NT2/D1 (cell line): ENCODE measurements around the gene LCP2.

Experiments used
- DNase-seq: peaks from one replicate; pipeline ENCODE4 v3.0.0-alpha.2; 2011; ENCODE audit warnings: low read depth, low spot score
- H3K27me3 ChIP-seq: 2 replicates; pipeline ENCODE4 v1.6.0; 2011; ENCODE audit warnings: mild to moderate bottlenecking; ENCODE audit not compliant: insufficient read length, insufficient read depth
- H3K36me3 ChIP-seq: 2 replicates; pipeline ENCODE4 v1.6.1; 2011; ENCODE audit warnings: mild to moderate bottlenecking, low read length, mixed read lengths; ENCODE audit not compliant: insufficient read depth, insufficient read length
- H3K4me1 ChIP-seq: 2 replicates; pipeline ENCODE4 v1.5.1; 2011; ENCODE audit not compliant: insufficient read depth, insufficient read length
- H3K4me3 ChIP-seq: 2 replicates; pipeline ENCODE4 v1.5.1; 2011; ENCODE audit warnings: low read depth; ENCODE audit not compliant: insufficient read length
- H3K9ac ChIP-seq: 2 replicates; pipeline ENCODE4 v1.6.0; 2011; ENCODE audit warnings: low read depth; ENCODE audit not compliant: insufficient read length
- H3K9me3 ChIP-seq: 2 replicates; pipeline ENCODE4 v1.5.1; 2011; ENCODE audit warnings: mild to moderate bottlenecking, low read length; ENCODE audit not compliant: insufficient read depth
- SUZ12 ChIP-seq: IDR thresholded peaks from 2 replicates; pipeline ENCODE4 v1.6.1; 2011; ENCODE audit not compliant: insufficient read length, insufficient read depth; ENCODE audit errors: extremely low read depth
- YY1 ChIP-seq: IDR thresholded peaks from 2 replicates; pipeline ENCODE4 v1.6.1; 2011; ENCODE audit not compliant: insufficient read length, insufficient read depth
- ZNF274 ChIP-seq: IDR thresholded peaks from 2 replicates; pipeline ENCODE4 v1.6.1; 2011; ENCODE audit warnings: mild to moderate bottlenecking, low read depth, low read length

LCP2 gene

DNA sequence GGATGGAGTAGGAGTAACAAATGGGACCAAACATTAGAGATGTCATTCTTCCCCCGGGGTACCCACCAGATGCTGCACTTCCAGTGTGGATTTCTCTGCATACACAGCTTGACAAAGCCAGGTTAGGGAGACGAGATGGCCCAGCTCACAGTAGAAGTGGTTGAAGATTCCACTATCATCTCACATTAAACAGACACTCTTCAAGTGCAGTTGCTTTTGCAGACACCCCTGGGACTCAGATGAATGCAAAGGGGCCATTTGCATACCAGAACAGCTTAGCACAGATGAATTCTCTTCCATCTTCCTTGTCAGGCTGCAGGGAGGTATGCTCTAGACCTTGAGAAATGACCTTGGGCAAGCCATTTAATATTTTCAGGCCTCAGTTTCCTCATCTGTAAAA is 77.4 kb downstream of the LCP2 start:
- no peak for DNase-seq
- H3K4me1 ChIP-seq, result no peaks in the 10 kb centered on the region
- no peaks in the 10 kb centered on the region for H3K27me3 ChIP-seq
- no peaks in the 10 kb centered on the region for H3K36me3 ChIP-seq
- no peak overlapping the region for H3K4me3 ChIP-seq
- TF ChIP-seq SUZ12 (no peak), YY1 (no peak), ZNF274 (no peak)
- no peaks in the 10 kb centered on the region for H3K9me3 ChIP-seq
- no peak overlapping the region for H3K9ac ChIP-seq

DNA sequence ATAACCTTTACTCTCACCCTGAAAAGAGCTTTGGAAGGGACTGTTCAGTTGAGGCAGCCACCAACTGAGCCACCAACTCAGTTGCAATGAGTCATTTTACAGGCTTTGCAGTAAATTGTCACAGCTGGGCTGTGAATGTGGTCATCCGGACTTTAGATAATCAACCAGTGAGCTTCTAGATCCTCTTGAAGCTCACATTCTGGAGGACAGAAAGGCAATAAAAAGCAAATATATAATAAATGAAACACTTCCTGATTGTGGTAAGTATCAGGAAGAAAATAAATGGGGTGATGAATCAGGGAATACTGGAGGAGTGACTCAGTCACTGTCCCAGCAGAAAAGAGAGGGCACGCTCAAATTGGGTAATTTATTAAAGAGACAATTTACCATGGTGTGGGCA is 78.0 kb downstream of the LCP2 start:
- Histone ChIP-seq H3K4me1 (no peaks in the 10 kb centered on the region), H3K36me3 (no peaks in the 10 kb centered on the region), H3K27me3 (no peaks in the 10 kb centered on the region), H3K9me3 (no peaks in the 10 kb centered on the region), H3K4me3 (no peak overlapping the region), H3K9ac (no peak overlapping the region)
- TF ChIP-seq ZNF274, result no peak
- TF ChIP-seq SUZ12, result no peak
- no peak for TF ChIP-seq YY1
- no peak for DNase-seq

DNA sequence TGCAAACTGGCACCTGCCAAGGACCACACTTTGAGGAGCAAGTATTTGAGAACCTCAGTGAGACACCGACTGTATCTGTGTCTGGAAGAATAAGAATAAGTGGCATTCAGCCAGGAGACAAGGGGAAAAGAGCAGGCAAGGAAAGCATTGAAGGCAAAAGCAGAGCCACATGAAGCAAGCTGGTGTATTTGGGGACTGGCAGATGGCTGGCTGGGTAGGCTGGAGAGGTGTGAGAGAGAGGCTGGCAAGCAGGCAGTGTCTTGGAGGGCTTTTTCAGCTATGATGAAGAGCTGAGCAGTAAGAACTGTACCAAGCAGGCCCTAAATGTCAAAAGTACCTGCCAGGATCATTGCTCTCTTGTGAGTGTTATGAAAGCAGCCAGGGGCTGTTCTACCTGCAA is 78.9 kb downstream of the LCP2 start:
- TF ChIP-seq YY1 (no peak), ZNF274 (no peak), SUZ12 (no peak)
- no peak overlapping the region for H3K4me3 ChIP-seq
- H3K9ac ChIP-seq, result no peak overlapping the region
- no peak for DNase-seq
- no peaks in the 10 kb centered on the region for H3K27me3 ChIP-seq
- no peaks in the 10 kb centered on the region for H3K4me1 ChIP-seq
- H3K36me3 ChIP-seq, result no peaks in the 10 kb centered on the region
- no peaks in the 10 kb centered on the region for H3K9me3 ChIP-seq

DNA sequence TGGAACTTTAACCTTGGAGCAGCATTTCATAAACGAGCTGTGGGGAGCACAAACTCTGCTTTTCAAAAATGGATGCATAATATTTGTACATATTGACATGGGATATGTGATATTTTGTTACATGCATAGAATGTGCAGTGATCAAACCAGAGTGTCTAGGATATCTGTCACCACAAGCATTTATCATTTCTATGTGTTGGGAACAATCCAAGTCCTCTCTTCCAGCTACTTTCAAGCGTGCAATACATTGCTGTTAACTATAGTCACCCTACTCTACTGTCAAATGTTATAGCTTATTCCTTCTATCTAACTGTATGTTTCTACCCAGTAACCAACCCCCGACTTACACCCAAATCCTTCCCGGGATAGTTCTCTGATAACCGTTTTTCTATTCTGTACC is 79.7 kb downstream of the LCP2 start:
- Histone ChIP-seq H3K4me1 (no peaks in the 10 kb centered on the region), H3K27me3 (no peaks in the 10 kb centered on the region), H3K9ac (no peak overlapping the region), H3K36me3 (no peaks in the 10 kb centered on the region), H3K9me3 (no peaks in the 10 kb centered on the region), H3K4me3 (no peak overlapping the region)
- no peak for TF ChIP-seq SUZ12
- TF ChIP-seq ZNF274, result no peak
- no peak for TF ChIP-seq YY1
- no peak for DNase-seq

DNA sequence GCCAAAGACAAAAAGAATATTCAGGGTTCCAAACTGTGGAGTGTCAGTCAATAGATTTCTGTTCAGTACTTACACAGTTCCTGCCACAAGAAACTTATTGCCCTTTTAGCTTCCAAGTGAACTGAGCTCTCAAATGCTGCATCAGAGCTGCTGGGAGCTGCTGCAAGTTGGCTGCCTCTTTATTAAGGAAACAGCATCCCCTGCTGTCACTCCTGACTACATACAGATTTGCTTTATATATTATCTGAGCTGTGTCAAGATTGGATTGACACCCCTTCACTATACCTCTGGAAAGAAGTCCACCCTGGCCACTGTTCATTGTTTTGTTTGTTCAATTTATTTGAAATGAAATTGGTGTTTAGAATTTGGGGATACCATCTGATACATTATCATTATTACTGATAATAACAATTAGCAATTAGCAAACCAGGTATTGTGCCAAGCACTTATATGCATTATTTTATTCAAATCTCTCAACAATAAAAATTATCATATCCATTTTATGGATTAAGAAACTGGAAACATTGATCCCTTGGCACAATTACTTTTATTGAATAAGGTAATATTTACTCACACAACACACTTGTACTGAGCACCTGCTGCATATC is 81.2 kb downstream of the LCP2 start:
- Histone ChIP-seq H3K4me3 (no peak overlapping the region), H3K4me1 (no peaks in the 10 kb centered on the region), H3K27me3 (no peaks in the 10 kb centered on the region), H3K36me3 (no peaks in the 10 kb centered on the region), H3K9me3 (no peaks in the 10 kb centered on the region), H3K9ac (no peak overlapping the region)
- TF ChIP-seq SUZ12 (no peak), YY1 (no peak), ZNF274 (no peak)
- peak; percentile 40 for DNase-seq

DNA sequence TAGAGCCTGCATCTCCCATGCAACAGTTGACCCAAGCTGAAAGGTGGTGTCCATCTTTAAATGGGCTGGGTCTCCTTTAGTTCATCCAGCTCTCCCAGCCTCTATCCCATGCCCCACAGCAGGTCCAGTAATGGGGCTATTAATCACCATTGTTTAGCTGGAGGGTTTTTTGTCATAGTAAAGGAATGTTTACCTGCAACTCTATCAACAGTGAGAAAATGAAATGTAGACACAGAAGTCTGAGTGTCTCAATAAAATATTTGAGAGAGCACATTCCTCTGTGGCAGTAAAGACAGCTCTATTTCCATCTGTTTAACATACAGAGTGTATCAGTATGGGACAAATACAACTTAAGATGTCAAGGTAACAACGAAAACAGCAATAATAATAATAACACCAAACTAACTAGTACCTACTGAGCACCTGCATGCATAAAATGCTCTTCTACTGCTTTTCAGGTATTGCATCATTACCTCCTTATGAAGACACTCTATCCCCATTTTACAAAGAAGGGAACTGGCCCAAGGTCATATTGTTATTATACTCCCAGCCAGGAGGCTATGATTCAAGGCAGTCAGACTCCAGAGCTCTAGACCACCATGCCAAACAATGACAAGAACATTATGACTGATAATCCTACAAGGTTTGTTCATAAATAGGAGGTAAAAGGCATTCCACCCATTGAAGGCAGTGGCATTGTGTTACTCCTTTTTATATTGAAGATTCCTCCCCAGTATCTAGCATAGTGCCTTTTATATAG is 85.8 kb downstream of the LCP2 start:
- DNase-seq, result no peak
- peaks cover 6% of the 10 kb centered on the region; the same call in 1 of the 2 replicates for H3K9me3 ChIP-seq
- TF ChIP-seq ZNF274 (no peak), SUZ12 (no peak), YY1 (no peak)

DNA sequence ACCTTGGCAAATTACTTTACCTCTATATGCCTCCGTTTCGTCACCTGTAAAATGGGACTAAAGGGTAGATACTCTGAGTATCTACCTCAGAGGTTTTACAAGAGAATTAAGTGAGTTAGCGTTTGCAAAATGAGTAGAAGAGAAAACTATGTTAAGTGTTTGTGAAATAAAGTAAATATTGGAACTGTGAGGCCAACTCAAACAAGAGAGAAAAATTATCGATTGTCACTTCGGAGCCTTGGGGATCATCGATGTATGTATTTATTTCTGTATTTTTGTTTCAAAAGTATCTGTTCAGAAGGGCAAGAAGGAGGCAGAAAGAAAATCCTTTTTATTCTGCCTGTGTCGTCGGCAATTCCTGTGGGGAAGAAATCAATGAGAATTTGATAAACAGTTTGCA is 90.6 kb downstream of the LCP2 start:
- no peak for DNase-seq
- Histone ChIP-seq H3K4me1 (no peaks in the 10 kb centered on the region), H3K27me3 (no peaks in the 10 kb centered on the region), H3K9me3 (peaks cover 6% of the 10 kb centered on the region; the same call in 1 of the 2 replicates), H3K9ac (no peak overlapping the region), H3K36me3 (no peaks in the 10 kb centered on the region), H3K4me3 (no peak overlapping the region)
- TF ChIP-seq ZNF274 (no peak), SUZ12 (no peak), YY1 (no peak)

More for the DNA sequence above, 85.8 kb downstream of the LCP2 start:
- Histone ChIP-seq H3K4me3 (no peak overlapping the region), H3K9ac (no peak overlapping the region), H3K4me1 (no peaks in the 10 kb centered on the region), H3K36me3 (no peaks in the 10 kb centered on the region), H3K27me3 (no peaks in the 10 kb centered on the region)
